ENCODE results near the gene TSPYL2.

TSPYL2 gene

GRCh38 chrX:53081925-53082772, at the start of gene TSPYL2:
Gene TSPYL2, plus strand, starts transcription at chrX:53082367. Its CDS starts 132 bp downstream, at chrX:53082499.
- FAIRE-seq = peak; percentile 90

DNA sequence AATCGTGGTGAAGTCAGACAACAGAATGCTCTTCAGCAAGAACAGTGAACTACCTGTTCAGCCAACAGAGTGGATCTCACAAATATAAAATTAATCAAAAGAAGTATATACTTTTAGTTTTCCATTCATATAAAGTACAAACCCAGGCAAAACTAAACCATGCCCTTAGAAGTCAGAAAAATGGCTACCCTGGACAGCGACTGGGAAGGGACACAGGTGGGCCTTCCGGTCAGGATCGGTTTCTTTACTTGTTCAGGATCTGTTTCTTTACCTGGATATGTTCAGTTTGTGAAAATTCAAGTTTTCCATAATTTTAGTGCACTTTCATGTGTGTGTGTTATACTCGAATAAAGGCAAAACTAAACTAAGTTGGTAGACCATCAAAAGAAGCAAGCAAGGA, 46.0 kb upstream of the TSPYL2 start:
- FAIRE-seq = no peak

GRCh38 chrX:53039236-53039635, 42.9 kb upstream of the TSPYL2 start:
- no peak for FAIRE-seq

DNA sequence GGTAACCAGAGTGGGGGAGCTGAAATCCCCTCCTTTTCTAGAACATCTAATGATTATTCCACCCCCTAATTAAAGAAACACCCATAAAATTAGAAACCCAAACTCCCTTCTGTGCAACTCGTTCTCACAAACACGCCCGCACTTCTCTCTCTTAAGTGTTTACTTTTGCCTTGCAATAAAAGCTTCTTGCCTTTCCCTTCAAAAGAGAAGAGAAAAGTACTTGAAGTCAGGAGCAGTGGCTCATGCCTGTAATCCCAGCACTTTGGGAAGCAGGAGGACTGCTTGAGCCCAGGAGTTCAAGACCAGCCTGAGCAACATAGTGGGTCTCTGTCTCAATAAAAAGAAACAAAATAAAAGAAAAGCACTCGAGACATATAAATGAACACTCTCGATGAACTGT, 37.2 kb upstream of the TSPYL2 start:
- no peak for FAIRE-seq

DNA sequence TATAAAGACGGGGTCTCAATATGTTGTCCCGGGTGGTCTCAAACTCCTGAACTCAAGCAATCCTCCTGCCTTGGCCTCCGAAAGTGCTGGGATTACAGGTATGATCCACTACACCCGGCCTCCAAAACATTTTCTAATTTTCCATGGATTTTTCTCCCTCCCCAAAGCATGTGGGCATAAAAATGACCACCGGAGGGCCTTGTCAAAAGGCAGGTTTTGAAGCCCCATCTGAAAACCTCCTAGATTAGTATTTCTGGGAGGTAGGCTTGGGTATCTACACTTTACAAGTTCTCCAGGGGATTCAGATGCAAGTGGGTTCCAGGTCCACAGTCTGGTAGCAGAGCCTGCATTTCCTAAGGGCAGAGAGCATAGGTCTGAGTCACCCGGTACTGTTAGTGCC, 34.9 kb upstream of the TSPYL2 start:
- FAIRE-seq = no peak

DNA sequence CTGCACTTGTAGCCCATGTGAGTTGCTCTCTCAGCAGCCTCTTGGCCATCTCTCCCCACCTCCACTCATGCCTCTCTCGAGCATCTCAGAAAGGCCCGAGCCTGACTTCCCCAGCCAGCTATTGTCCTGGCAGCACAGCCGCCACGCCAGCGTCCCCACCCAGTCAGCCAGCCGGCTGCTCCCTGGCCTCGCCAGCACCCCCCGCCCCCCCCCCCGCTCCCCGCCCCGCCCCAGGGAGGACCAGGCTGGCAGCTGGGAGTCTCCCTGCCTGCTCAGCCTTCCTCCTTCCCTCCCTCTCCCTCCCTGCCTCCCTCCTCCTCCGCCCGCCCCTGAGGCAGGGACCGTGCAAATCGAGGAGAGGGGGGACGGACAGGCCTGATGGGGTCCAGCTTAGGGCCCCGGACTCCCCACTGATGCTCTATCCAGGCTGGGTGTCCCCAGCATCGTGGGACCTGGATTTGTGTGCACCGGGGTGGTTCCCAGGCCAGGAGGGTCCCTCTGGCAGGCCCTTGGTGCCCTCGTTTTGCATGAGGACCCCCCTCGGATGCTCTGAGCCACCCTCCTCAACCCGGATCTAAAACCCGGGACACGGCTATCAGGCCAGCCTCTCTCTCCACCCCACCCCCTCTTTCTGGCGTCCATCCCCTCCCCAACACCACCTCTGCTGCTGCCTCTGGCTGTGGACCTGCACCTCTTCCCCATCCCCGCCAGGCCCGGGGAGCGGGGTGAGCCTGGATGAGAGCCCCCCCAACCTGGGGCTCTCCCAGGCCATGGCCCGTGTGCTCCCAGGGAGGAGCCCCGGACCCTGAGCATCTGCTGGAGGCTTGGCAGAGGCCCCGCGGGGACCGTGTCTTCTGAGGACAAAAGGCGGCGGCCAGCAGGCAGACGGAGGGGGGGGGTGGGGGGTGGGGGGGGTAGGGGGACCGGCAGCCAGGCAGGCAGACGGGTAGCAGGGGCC, 33.7 kb upstream of the TSPYL2 start, which contains the start of gene GPR173:
Gene GPR173, plus strand, starts transcription at position 621 of the 958 bp plus-strand sequence. CDS start 27,833 bp downstream, outside the sequence.
- FAIRE-seq = no peak

GRCh38 chrX:53049127-53049517, 33.0 kb upstream of the TSPYL2 start:
- FAIRE-seq = no peak

- no peak for FAIRE-seq
Measured at GRCh38 chrX:53050841-53051240, 31.3 kb upstream of the TSPYL2 start.

DNA sequence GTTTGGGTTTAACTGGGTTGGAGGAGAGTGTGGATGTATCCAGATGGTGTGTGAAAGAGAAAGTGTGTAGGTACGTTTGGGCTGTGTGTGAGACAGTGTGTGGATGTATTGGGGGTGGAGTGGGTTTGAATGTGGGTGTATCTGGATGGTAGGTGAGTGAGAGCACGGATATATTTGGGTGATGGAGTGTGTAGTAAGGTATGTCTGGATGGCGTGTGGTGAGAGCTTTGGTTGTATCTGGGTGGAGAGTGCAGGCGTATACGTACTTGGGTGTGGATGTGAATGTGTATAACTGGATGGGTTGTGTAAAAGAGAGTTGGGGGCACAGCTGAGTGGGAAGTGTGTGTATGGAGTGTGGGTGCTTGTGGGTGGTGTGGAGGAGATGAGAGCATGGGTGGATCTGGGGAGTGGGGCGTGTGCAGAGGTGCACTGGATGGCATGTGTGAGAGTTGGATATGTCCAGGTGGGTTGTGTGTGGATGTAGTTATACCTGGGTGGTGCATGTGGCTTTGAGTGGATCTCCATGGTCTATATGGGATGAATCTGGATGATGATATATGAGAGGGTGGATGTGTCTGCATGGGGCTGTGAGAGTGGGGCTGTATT, 26.8 kb upstream of the TSPYL2 start:
- no peak for FAIRE-seq

DNA sequence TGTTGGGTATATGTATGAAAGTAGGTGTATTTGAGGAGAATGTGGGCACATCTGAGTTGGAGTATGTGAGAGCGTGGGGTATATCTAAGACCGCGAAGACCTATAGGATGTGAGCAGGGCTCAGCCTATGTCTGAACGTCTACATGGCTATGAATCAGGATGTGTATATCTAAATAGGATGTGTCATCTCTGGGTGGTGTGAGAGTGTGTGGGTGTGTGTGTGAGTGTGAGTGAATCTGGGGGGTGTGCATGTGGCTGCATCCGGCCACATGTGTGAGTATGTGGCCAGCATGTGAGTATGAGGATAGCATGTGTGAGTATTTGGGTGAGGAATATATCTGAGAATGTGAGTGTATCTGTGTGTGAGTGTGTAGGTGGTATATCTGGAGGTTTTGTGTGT, 25.9 kb upstream of the TSPYL2 start:
- FAIRE-seq = no peak

DNA sequence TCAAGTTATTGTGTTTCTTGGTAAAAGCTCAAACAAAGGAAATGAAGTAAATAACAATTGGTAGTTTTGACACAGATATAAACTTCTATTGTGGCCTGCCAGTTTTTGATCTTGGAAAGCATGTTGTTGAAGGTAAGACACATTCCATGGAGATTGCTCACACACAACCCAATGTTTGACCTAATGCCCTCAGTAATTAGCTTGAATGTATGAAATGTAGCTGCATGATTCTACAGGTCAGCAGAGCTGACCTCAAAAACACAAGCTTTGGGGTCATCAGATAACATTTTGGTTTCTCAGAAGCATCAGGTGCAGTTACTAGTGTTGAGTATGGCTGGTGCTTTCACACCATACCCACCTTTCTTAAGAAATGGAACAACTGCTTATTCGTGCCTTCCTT, 17.1 kb upstream of the TSPYL2 start:
- FAIRE-seq = no peak

DNA sequence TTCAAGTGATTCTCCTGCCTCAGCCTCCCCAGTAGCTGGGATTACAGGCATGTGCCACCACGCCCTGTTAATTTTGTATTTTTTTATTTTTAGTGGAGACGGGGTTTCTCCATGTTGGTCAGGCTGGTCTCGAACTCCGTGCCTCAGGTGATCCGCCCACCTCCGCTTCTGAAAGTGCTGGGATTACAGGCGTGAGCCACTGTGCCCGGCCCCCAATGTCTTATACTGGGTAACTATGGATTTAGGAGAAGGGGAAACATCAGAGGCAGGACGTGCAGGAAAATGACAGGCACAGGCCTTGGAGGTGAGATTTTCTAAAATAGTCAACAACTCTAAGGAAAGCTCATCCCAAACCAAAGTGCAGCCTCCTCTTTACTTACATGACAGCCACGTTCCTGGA, 11.1 kb upstream of the TSPYL2 start:
- FAIRE-seq = no peak

- FAIRE-seq = no peak
Measured at GRCh38 chrX:53071604-53072417, 10.4 kb upstream of the TSPYL2 start.

GRCh38 chrX:53072418-53073114, 9.6 kb upstream of the TSPYL2 start:
- FAIRE-seq = no peak

DNA sequence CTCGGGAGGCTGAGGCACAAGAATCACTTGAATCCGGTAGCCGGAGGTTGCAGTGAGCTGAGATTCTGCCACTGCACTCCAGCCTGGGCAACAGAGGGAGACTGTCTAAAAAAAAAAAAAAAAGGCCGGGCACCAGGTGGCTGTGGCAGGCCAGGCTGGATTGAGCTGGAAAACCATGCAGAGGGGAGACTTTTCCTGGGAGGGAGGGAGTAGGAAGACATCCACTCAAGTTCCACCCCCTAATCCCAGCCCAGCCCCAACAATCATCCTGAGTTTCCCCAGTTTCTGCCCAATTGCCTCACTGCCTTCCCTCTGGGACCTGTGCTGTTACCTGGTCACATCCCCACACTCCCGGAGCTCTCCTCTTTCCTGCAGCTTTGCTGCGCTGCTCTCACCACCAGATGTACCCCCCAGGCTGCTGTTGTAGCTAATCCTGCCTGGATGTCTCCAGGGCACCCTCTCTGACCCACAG, 9.0 kb upstream of the TSPYL2 start:
- no peak for FAIRE-seq

- no peak for FAIRE-seq
Measured at GRCh38 chrX:53075011-53075410, 7.2 kb upstream of the TSPYL2 start.

GRCh38 chrX:53076671-53077070, 5.5 kb upstream of the TSPYL2 start:
- no peak for FAIRE-seq

DNA sequence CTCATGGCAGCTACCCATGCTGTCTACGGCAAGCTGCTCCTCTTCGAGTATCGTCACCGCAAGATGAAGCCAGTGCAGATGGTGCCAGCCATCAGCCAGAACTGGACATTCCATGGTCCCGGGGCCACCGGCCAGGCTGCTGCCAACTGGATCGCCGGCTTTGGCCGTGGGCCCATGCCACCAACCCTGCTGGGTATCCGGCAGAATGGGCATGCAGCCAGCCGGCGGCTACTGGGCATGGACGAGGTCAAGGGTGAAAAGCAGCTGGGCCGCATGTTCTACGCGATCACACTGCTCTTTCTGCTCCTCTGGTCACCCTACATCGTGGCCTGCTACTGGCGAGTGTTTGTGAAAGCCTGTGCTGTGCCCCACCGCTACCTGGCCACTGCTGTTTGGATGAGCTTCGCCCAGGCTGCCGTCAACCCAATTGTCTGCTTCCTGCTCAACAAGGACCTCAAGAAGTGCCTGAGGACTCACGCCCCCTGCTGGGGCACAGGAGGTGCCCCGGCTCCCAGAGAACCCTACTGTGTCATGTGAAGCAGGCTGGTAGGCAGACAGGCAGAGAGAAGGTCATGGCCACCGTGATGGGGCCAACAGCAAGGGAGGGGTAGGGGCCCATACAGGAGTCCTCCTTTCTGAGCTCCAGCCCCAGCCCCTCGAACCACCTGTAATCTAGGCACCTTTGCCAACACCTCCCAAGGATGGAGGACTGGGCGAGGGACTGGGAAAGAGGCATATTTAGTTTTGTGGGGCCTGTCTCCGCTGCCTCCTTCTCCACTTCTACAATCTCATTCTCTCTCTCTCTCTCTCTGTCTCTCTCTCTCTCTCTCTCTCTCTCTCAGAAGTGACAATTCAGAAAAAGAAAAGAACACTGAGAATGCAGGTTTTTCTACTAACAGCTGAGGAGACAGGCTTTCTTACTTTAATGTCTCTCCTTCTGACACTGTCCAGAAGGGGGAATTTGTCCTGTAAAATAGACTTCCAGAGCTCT, 4.7 kb upstream of the TSPYL2 start:
- FAIRE-seq = no peak

GRCh38 chrX:53078943-53079342, 3.2 kb upstream of the TSPYL2 start:
- no peak for FAIRE-seq
